GM12801 (cell line): ENCODE results near the gene HMGCL.

Experiments used
- CTCF ChIP-seq: IDR thresholded peaks from one replicate; pipeline ENCODE4 v1.5.1; 2011; ENCODE audit warnings: control low read depth; ENCODE audit not compliant: insufficient read length; ENCODE audit errors: extremely low read depth

HMGCL gene

GRCh38 chr1:23864801-23865542 lies 39.7 kb upstream of the HMGCL start:
- TF ChIP-seq CTCF = no peak

GRCh38 chr1:23862640-23863039 lies 37.4 kb upstream of the HMGCL start:
- no peak for TF ChIP-seq CTCF

- TF ChIP-seq CTCF = no peak
Observed at GRCh38 chr1:23854568-23854967, 29.3 kb upstream of the HMGCL start.

GRCh38 chr1:23848673-23849616 lies 23.7 kb upstream of the HMGCL start:
- no peak for TF ChIP-seq CTCF

GRCh38 chr1:23845163-23845562 lies 19.9 kb upstream of the HMGCL start:
- TF ChIP-seq CTCF = no peak

- no peak for TF ChIP-seq CTCF
Observed at GRCh38 chr1:23843644-23844043, 18.4 kb upstream of the HMGCL start.

GRCh38 chr1:23838401-23838866 lies 13.2 kb upstream of the HMGCL start:
- no peak for TF ChIP-seq CTCF
